ENCODE data around the gene MAML3.

The MAML3 gene

DNA sequence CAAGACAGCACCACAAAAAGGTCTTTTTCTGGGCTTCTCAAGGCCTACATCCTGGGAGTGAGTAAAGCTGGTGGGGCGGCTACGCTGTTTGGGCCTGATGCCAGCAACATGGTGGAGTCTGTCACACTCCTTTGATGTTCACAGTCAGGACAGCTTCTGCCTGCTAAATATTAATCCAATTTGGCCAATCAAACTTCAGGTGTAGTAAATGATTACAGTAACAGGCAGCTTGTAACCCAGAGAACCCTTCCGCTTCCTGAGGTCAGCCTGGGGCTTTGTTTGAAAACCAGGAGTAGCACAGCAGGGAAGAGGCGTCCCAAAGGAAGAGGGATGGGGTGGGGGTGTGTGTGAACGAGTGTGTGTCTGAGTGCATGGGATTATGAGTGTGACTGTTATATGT lies 220.4 kb downstream of the MAML3 start:
- Histone ChIP-seq H3K4me2 (ENCODE audit: low read length) (no peak overlapping the region), H3K27ac (ENCODE audit: low read depth, low read length, poor library complexity, severe bottlenecking) (no peak overlapping the region), H4K20me1 (ENCODE audit: insufficient read depth, low read length) (no peaks in the 10 kb centered on the region), H2AFZ (ENCODE audit: low read length) (no peak overlapping the region), H3K27me3 (ENCODE audit: insufficient read depth, low read length) (no peaks in the 10 kb centered on the region), H3F3A (ENCODE audit: insufficient read depth, low read length) (no peaks in the 10 kb centered on the region), H3K9me3 (ENCODE audit: low read length) (no peaks in the 10 kb centered on the region), H3K9ac (ENCODE audit: low read length) (no peak overlapping the region), H3K4me3 (ENCODE audit: low read depth, low read length, poor library complexity, severe bottlenecking) (no peak overlapping the region), H3K36me3 (ENCODE audit: insufficient read depth, low read length) (no peaks in the 10 kb centered on the region), H3K4me1 (ENCODE audit: insufficient read depth, low read length, severe bottlenecking) (no peaks in the 10 kb centered on the region), H3K9me2 (ENCODE audit: low read depth, low read length) (no peaks in the 10 kb centered on the region), H3K79me2 (ENCODE audit: insufficient read depth, low read length) (no peaks in the 10 kb centered on the region)
- TF ChIP-seq, protein P1, sequence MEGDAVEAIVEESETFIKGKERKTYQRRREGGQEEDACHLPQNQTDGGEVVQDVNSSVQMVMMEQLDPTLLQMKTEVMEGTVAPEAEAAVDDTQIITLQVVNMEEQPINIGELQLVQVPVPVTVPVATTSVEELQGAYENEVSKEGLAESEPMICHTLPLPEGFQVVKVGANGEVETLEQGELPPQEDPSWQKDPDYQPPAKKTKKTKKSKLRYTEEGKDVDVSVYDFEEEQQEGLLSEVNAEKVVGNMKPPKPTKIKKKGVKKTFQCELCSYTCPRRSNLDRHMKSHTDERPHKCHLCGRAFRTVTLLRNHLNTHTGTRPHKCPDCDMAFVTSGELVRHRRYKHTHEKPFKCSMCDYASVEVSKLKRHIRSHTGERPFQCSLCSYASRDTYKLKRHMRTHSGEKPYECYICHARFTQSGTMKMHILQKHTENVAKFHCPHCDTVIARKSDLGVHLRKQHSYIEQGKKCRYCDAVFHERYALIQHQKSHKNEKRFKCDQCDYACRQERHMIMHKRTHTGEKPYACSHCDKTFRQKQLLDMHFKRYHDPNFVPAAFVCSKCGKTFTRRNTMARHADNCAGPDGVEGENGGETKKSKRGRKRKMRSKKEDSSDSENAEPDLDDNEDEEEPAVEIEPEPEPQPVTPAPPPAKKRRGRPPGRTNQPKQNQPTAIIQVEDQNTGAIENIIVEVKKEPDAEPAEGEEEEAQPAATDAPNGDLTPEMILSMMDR (IDR thresholded peaks at IDR 0.05; ENCODE audit: low read length): no peak
- no peak for TF ChIP-seq EZH2 (IDR thresholded peaks at IDR 0.05; ENCODE audit: borderline replicate concordance, low read length)

GRCh38 chr4:139933104-139933503 lies 220.9 kb downstream of the MAML3 start:
- Histone ChIP-seq H3K27ac (ENCODE audit: low read depth, low read length, poor library complexity, severe bottlenecking) (no peak overlapping the region), H3K4me3 (ENCODE audit: low read depth, low read length, poor library complexity, severe bottlenecking) (no peak overlapping the region)

DNA sequence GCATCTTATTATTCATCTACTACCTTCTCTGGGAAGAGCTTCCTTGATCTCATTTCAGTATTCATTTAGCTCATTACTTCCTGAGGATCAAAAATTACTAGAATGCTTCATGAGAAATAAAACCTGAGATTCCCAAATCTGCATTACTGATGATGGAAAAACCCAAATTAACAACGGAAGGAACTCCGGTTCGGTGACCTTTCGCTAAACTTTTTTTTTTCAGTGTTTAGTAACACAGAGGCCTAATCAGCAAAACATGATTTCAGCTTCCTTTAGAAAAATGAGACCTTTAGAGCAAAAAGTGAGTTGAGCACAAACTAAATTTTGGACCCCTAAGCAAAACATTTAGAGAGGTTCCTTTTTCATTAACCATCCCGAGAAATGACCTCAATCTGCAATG lies 229.2 kb downstream of the MAML3 start:
- H3F3A ChIP-seq (ENCODE audit: insufficient read depth, low read length): no peaks in the 10 kb centered on the region
- H2AFZ ChIP-seq (ENCODE audit: low read length): no peak overlapping the region
- H3K9me3 ChIP-seq (ENCODE audit: low read length): no peaks in the 10 kb centered on the region
- H3K36me3 ChIP-seq (ENCODE audit: insufficient read depth, low read length): no peaks in the 10 kb centered on the region
- no peaks in the 10 kb centered on the region for H3K27me3 ChIP-seq (ENCODE audit: insufficient read depth, low read length)
- no peaks in the 10 kb centered on the region for H3K79me2 ChIP-seq (ENCODE audit: insufficient read depth, low read length)
- no peaks in the 10 kb centered on the region for H4K20me1 ChIP-seq (ENCODE audit: insufficient read depth, low read length)
- TF ChIP-seq, protein P1 (IDR thresholded peaks at IDR 0.05; ENCODE audit: low read length): no peak
- no peak for TF ChIP-seq EZH2 (IDR thresholded peaks at IDR 0.05; ENCODE audit: borderline replicate concordance, low read length)
- H3K9ac ChIP-seq (ENCODE audit: low read length): no peak overlapping the region
- no peak overlapping the region for H3K4me2 ChIP-seq (ENCODE audit: low read length)
- H3K4me1 ChIP-seq (ENCODE audit: insufficient read depth, low read length, severe bottlenecking): no peaks in the 10 kb centered on the region
- no peak overlapping the region for H3K27ac ChIP-seq (ENCODE audit: low read depth, low read length, poor library complexity, severe bottlenecking)
- no peak overlapping the region for H3K4me3 ChIP-seq (ENCODE audit: low read depth, low read length, poor library complexity, severe bottlenecking)
- H3K9me2 ChIP-seq (ENCODE audit: low read depth, low read length): no peaks in the 10 kb centered on the region

More at GRCh38 chr4:139933104-139933503, 220.9 kb downstream of the MAML3 start:
- no peaks in the 10 kb centered on the region for H3K79me2 ChIP-seq (ENCODE audit: insufficient read depth, low read length)
- no peaks in the 10 kb centered on the region for H3K27me3 ChIP-seq (ENCODE audit: insufficient read depth, low read length)
- no peaks in the 10 kb centered on the region for H3K36me3 ChIP-seq (ENCODE audit: insufficient read depth, low read length)
- no peak overlapping the region for H3K9ac ChIP-seq (ENCODE audit: low read length)
- no peaks in the 10 kb centered on the region for H3F3A ChIP-seq (ENCODE audit: insufficient read depth, low read length)
- H3K9me2 ChIP-seq (ENCODE audit: low read depth, low read length): no peaks in the 10 kb centered on the region
- no peaks in the 10 kb centered on the region for H3K9me3 ChIP-seq (ENCODE audit: low read length)
- no peaks in the 10 kb centered on the region for H3K4me1 ChIP-seq (ENCODE audit: insufficient read depth, low read length, severe bottlenecking)
- no peak overlapping the region for H2AFZ ChIP-seq (ENCODE audit: low read length)
- H3K4me2 ChIP-seq (ENCODE audit: low read length): no peak overlapping the region
- TF ChIP-seq, protein P1 (IDR thresholded peaks at IDR 0.05; ENCODE audit: low read length): no peak
- no peak for TF ChIP-seq EZH2 (IDR thresholded peaks at IDR 0.05; ENCODE audit: borderline replicate concordance, low read length)
- no peaks in the 10 kb centered on the region for H4K20me1 ChIP-seq (ENCODE audit: insufficient read depth, low read length)
